H9 (cell line): ENCODE results near the gene DAPK1. TPM values are rescaled to one million over a fixed set of nuclear protein-coding genes. Genes with fewer than 3 reads are reported as not detected.

Experiments
- DNase-seq: peaks from one replicate; pipeline ENCODE4 v3.0.0-alpha.2; 2017
- H2AFZ ChIP-seq: one replicate; pipeline ENCODE4 v1.6.1; 2013; ENCODE audit warnings: mild to moderate bottlenecking, low read length, control low read depth, moderate library complexity
- H2AK5ac ChIP-seq: 2 replicates; pipeline ENCODE4 v1.6.1; 2013; ENCODE audit warnings: low read length, control low read depth, mixed read lengths; ENCODE audit not compliant: insufficient read length
- H2BK120ac ChIP-seq: one replicate; pipeline ENCODE4 v1.6.1; 2013; ENCODE audit warnings: low read depth, mild to moderate bottlenecking, low read length, control low read depth, inconsistent platforms; ENCODE audit not compliant: poor library complexity, severe bottlenecking
- H2BK12ac ChIP-seq: 2 replicates; pipeline ENCODE4 v1.6.1; 2013; ENCODE audit warnings: low read length, control low read depth, mixed read lengths, low read depth; ENCODE audit not compliant: insufficient read length
- H2BK15ac ChIP-seq: 2 replicates; pipeline ENCODE4 v1.6.1; 2013; ENCODE audit warnings: low read depth, low read length, control low read depth
- H2BK20ac ChIP-seq: one replicate; pipeline ENCODE4 v1.6.1; 2013; ENCODE audit warnings: low read depth, mild to moderate bottlenecking, low read length, control low read depth, inconsistent platforms; ENCODE audit not compliant: poor library complexity, severe bottlenecking
- H2BK5ac ChIP-seq: 2 replicates; pipeline ENCODE4 v1.6.1; 2013; ENCODE audit warnings: low read length, control low read depth, mixed read lengths; ENCODE audit not compliant: insufficient read length
- H3K14ac ChIP-seq: 2 replicates; pipeline ENCODE4 v1.6.1; 2013; ENCODE audit warnings: low read length, control low read depth; ENCODE audit not compliant: insufficient read depth
- H3K18ac ChIP-seq: 2 replicates; pipeline ENCODE4 v1.6.1; 2013; ENCODE audit warnings: low read depth, mild to moderate bottlenecking, mixed read lengths, low read length, control low read depth; ENCODE audit not compliant: insufficient read length
- H3K23ac ChIP-seq: 2 replicates; pipeline ENCODE4 v1.6.1; 2013; ENCODE audit warnings: low read length, control low read depth, mixed read lengths, low read depth; ENCODE audit not compliant: insufficient read length
- H3K23me2 ChIP-seq: 2 replicates; pipeline ENCODE4 v1.6.1; 2013; ENCODE audit warnings: low read depth, mild to moderate bottlenecking, mixed read lengths, low read length, control low read depth; ENCODE audit not compliant: insufficient read length, poor library complexity, severe bottlenecking
- H3K27ac ChIP-seq: 2 replicates; pipeline ENCODE4 v1.5.1; 2013; ENCODE audit warnings: low read length, control low read depth, mixed read lengths, low read depth; ENCODE audit not compliant: insufficient read length
- H3K27me3 ChIP-seq: 2 replicates; pipeline ENCODE4 v1.6.1; 2013; ENCODE audit warnings: low read length, control low read depth, inconsistent platforms; ENCODE audit not compliant: insufficient read depth
- H3K4ac ChIP-seq: 2 replicates; pipeline ENCODE4 v1.6.1; 2013; ENCODE audit warnings: low read depth, mild to moderate bottlenecking, control low read depth, inconsistent platforms, low read length, moderate library complexity
- H3K4me1 ChIP-seq: 2 replicates; pipeline ENCODE4 v1.6.1; 2013; ENCODE audit warnings: low read length, control low read depth, inconsistent platforms; ENCODE audit not compliant: insufficient read depth
- H3K4me2 ChIP-seq: 2 replicates; pipeline ENCODE4 v1.6.1; 2013; ENCODE audit warnings: low read length, control low read depth, mixed read lengths; ENCODE audit not compliant: insufficient read length, insufficient read depth
- H3K56ac ChIP-seq: 2 replicates; pipeline ENCODE4 v1.6.1; 2013; ENCODE audit warnings: low read depth, mild to moderate bottlenecking, mixed read lengths, low read length, control low read depth; ENCODE audit not compliant: insufficient read length
- H3K79me1 ChIP-seq: 2 replicates; pipeline ENCODE4 v1.6.1; 2013; ENCODE audit warnings: low read depth, mild to moderate bottlenecking, moderate library complexity, low read length, control low read depth, inconsistent platforms; ENCODE audit not compliant: insufficient read depth, poor library complexity, severe bottlenecking
- H3K79me2 ChIP-seq: 2 replicates; pipeline ENCODE4 v1.6.1; 2013; ENCODE audit warnings: low read length, control low read depth, inconsistent platforms; ENCODE audit not compliant: insufficient read depth
- H3K9ac ChIP-seq: 2 replicates; pipeline ENCODE4 v1.6.1; 2013; ENCODE audit warnings: low read length, control low read depth, mixed read lengths; ENCODE audit not compliant: insufficient read length; ENCODE audit errors: extremely low read depth
- H3K9me3 ChIP-seq: one replicate; pipeline ENCODE4 v1.6.1; 2013; ENCODE audit warnings: low read depth, low read length, inconsistent platforms; ENCODE audit not compliant: control insufficient read depth
- H3T11ph ChIP-seq: one replicate; pipeline ENCODE4 v1.6.1; 2013; ENCODE audit warnings: mild to moderate bottlenecking, low read length, control low read depth, inconsistent platforms
- H4K20me1 ChIP-seq: one replicate; pipeline ENCODE4 v1.6.1; 2013; ENCODE audit not compliant: control insufficient read depth, insufficient read length, insufficient read depth
- H4K5ac ChIP-seq: 2 replicates; pipeline ENCODE4 v1.6.1; 2013; ENCODE audit warnings: low read depth, mild to moderate bottlenecking, mixed read lengths, low read length, control low read depth; ENCODE audit not compliant: insufficient read length
- H4K8ac ChIP-seq: replicated peaks from 2 replicates; pipeline ENCODE4 v1.6.1; 2013; ENCODE audit warnings: low read length, control low read depth, mixed read lengths, low read depth; ENCODE audit not compliant: insufficient read length
- H4K91ac ChIP-seq: 2 replicates; pipeline ENCODE4 v1.6.1; 2013; ENCODE audit warnings: low read depth, mild to moderate bottlenecking, moderate library complexity, mixed read lengths, low read length, control low read depth; ENCODE audit not compliant: insufficient read length
- H3K27ac Mint-ChIP-seq, 3 experiments: 2 replicates in 2 of 3; 3 replicates in 1 of 3; pipeline ENCODE4 v1.8.0; 2020 to 2021; ENCODE audit warnings: mixed read lengths in 3 of 3, mild to moderate bottlenecking in 1 of 3, moderate library complexity in 1 of 3
- H3K27me3 Mint-ChIP-seq: 2 replicates; pipeline ENCODE4 v1.8.0; 2021; ENCODE audit warnings: low read depth, mild to moderate bottlenecking, moderate library complexity, mixed read lengths
- H3K36me3 Mint-ChIP-seq, 3 experiments: 2 replicates in 2 of 3; 3 replicates in 1 of 3; pipeline ENCODE4 v1.8.0; 2020 to 2021; ENCODE audit warnings: low read depth in 3 of 3, mixed read lengths in 3 of 3; ENCODE audit not compliant: insufficient read depth in 1 of 3
- H3K4me1 Mint-ChIP-seq, 2 experiments: 2 replicates each; pipeline ENCODE4 v1.8.0; 2020; ENCODE audit warnings: mixed read lengths in 2 of 2
- H3K4me3 Mint-ChIP-seq, 2 experiments: 2 replicates in 1 of 2; 3 replicates in 1 of 2; pipeline ENCODE4 v1.8.0; 2020 to 2021; ENCODE audit warnings: mild to moderate bottlenecking in 2 of 2, mixed read lengths in 2 of 2, moderate library complexity in 1 of 2
- H3K9me3 Mint-ChIP-seq, 2 experiments: 2 replicates in 1 of 2; 3 replicates in 1 of 2; pipeline ENCODE4 v1.8.0; 2020; ENCODE audit warnings: mild to moderate bottlenecking in 2 of 2, mixed read lengths in 2 of 2, moderate library complexity in 1 of 2
- CTCF ChIP-seq: fragments of 200-600 bp; sonication (generic); conservative IDR thresholded peaks from 3 replicates; pipeline ENCODE4 v1.8.0; 2021; ENCODE audit warnings: antibody characterized with exemption, mild to moderate bottlenecking
- WGBS: extraction: QIAGEN DNeasy Blood & Tissue Kit; methylation state at CpG from one replicate; pipeline ENCODE4 v1.1.7; 2013; ENCODE audit warnings: missing lambda C conversion rate, low lambda C conversion rate, mixed read lengths; ENCODE audit not compliant: insufficient read length; ENCODE audit errors: extremely low coverage; 5-methylcytosine and 5-hydroxymethylcytosine counted together
- total RNA-seq: library from RNA; stranded (reverse); gene quantifications from 2 replicates; pipeline ENCODE4 v1.2.1, GENCODE V29; 2021

The DAPK1 gene
- total RNA-seq, 1 experiment from 2014 or later = 79.4 TPM

- no peak for DNase-seq
- TF ChIP-seq CTCF = no peak
- Histone ChIP-seq H3K9ac (no peak overlapping the region), H4K8ac (no peak overlapping the region), H3K23me2 (no peaks in the 10 kb centered on the region), H3K56ac (no peak overlapping the region), H2AK5ac (no peak overlapping the region), H3K23ac (no peak overlapping the region), H2BK15ac (no peak overlapping the region), H3K27ac (no peak overlapping the region), H3K27me3 (no peaks in the 10 kb centered on the region), H2BK12ac (no peak overlapping the region), H3K79me1 (no peaks in the 10 kb centered on the region), H2AFZ (no peak overlapping the region), H4K20me1 (no peaks in the 10 kb centered on the region), H3K4me2 (no peak overlapping the region), H4K5ac (no peak overlapping the region), H3K9me3 (no peaks in the 10 kb centered on the region), H3K4me1 (no peaks in the 10 kb centered on the region), H3K18ac (no peak overlapping the region), H3T11ph (no peak overlapping the region), H4K91ac (no peak overlapping the region), H3K79me2 (no peaks in the 10 kb centered on the region), H2BK20ac (no peak overlapping the region), H3K14ac (no peak overlapping the region), H2BK5ac (no peak overlapping the region), H3K4ac (no peak overlapping the region), H2BK120ac (no peak overlapping the region)
- no peaks in the 10 kb centered on the region for H3K27me3 Mint-ChIP-seq
- WGBS = no CpG with 5 or more reads among the region's 17 CpGs
- peaks cover 0 to 3% of the 10 kb centered on the region in 2 experiments; a peak in 1 of 4 replicates for H3K4me1 Mint-ChIP-seq
- H3K9me3 Mint-ChIP-seq = no peaks in the 10 kb centered on the region
- peaks cover 19 to 35% (median 33%) of the 10 kb centered on the region in 3 experiments; a peak in 6 of 7 replicates for H3K36me3 Mint-ChIP-seq
- no peak overlapping the region for H3K4me3 Mint-ChIP-seq
- no peak overlapping the region; a peak in 1 of 7 replicates for H3K27ac Mint-ChIP-seq
Measured at GRCh38 chr9:87677776-87678587, 180.3 kb downstream of the DAPK1 start.
